ENCODE measurements around the gene PLEKHS1. TPM values are rescaled to one million over a fixed set of nuclear protein-coding genes. Genes with fewer than 3 reads are reported as not detected.

PLEKHS1 gene
- total RNA-seq, 1 experiment from 2014 or later, result not detected

- Mint-ChIP-seq H3K36me3 (ENCODE audit: insufficient read depth in 1 of 3, low read depth in 3 of 3) (no peaks in the 10 kb centered on the region), H3K27ac (no peak overlapping the region), H3K4me3 (no peak overlapping the region), H3K27me3 (ENCODE audit: low read depth) (peaks cover 13% of the 10 kb centered on the region), H3K9me3 (no peaks in the 10 kb centered on the region; a peak in 2 of 5 replicates), H3K4me1 (peaks cover 5 to 6% of the 10 kb centered on the region in 2 experiments)
- Histone ChIP-seq H3K9ac (ENCODE audit: extremely low read depth, insufficient read length, low read length) (no peak overlapping the region), H3K23me2 (ENCODE audit: insufficient read length, low read depth, low read length, poor library complexity, severe bottlenecking) (no peaks in the 10 kb centered on the region), H3K9me3 (ENCODE audit: control insufficient read depth, low read depth, low read length) (no peaks in the 10 kb centered on the region), H4K8ac (replicated peaks; ENCODE audit: insufficient read length, low read depth, low read length) (no peak overlapping the region), H2AFZ (ENCODE audit: low read length) (no peak overlapping the region), H3K79me1 (ENCODE audit: insufficient read depth, low read depth, low read length, poor library complexity, severe bottlenecking) (no peaks in the 10 kb centered on the region), H3K4me1 (ENCODE audit: insufficient read depth, low read length) (peaks cover 3% of the 10 kb centered on the region; the same call in 1 of the 2 replicates), H3T11ph (ENCODE audit: low read length) (no peak overlapping the region), H3K27me3 (ENCODE audit: insufficient read depth, low read length) (no peaks in the 10 kb centered on the region; the same call in 1 of the 2 replicates), H3K27ac (ENCODE audit: insufficient read length, low read depth, low read length) (no peak overlapping the region), H3K23ac (ENCODE audit: insufficient read length, low read depth, low read length) (no peak overlapping the region), H4K5ac (ENCODE audit: insufficient read length, low read depth, low read length) (no peak overlapping the region), H3K56ac (ENCODE audit: insufficient read length, low read depth, low read length) (no peak overlapping the region), H3K14ac (ENCODE audit: insufficient read depth, low read length) (no peak overlapping the region), H2AK5ac (ENCODE audit: insufficient read length, low read length) (no peak overlapping the region), H2BK5ac (ENCODE audit: insufficient read length, low read length) (no peak overlapping the region), H2BK20ac (ENCODE audit: low read depth, low read length, poor library complexity, severe bottlenecking) (no peak overlapping the region), H2BK12ac (ENCODE audit: insufficient read length, low read depth, low read length) (no peak overlapping the region), H3K79me2 (ENCODE audit: insufficient read depth, low read length) (no peaks in the 10 kb centered on the region), H4K20me1 (ENCODE audit: control insufficient read depth, insufficient read depth, insufficient read length) (no peaks in the 10 kb centered on the region), H2BK15ac (ENCODE audit: low read depth, low read length) (no peak overlapping the region), H3K18ac (ENCODE audit: insufficient read length, low read depth, low read length) (no peak overlapping the region), H2BK120ac (ENCODE audit: low read depth, low read length, poor library complexity, severe bottlenecking) (no peak overlapping the region), H3K4ac (ENCODE audit: low read depth, low read length) (no peak overlapping the region), H4K91ac (ENCODE audit: insufficient read length, low read depth, low read length) (no peak overlapping the region), H3K4me2 (ENCODE audit: insufficient read depth, insufficient read length, low read length) (no peak overlapping the region)
- TF ChIP-seq CTCF (conservative IDR thresholded peaks at IDR 0.05), result no peak
- WGBS (ENCODE audit: extremely low coverage, insufficient read length, low lambda C conversion rate), result no CpG with 5 or more reads among the region's 3 CpGs
- DNase-seq, result no peak
These were observed 10.6 kb upstream of the PLEKHS1 start for GRCh38 chr10:113740850-113741249.
